DND-41 (cell line): ENCODE measurements around the gene ANXA10.

ENCODE experiments used
- ATAC-seq: fragments of 200-7000 bp; cut with Tn5 transposase; 3 replicates; pipeline ENCODE4 v1.9.1; 2021; ENCODE audit warnings: low read depth; ENCODE audit not compliant: insufficient read depth
- DNase-seq: peaks from one replicate; pipeline ENCODE4 v3.0.0-alpha.2; 2020
- H2AFZ ChIP-seq: 2 replicates; pipeline ENCODE4 v1.6.0; 2012; ENCODE audit warnings: low read depth, low read length
- H3K27ac ChIP-seq: 2 replicates; pipeline ENCODE4 v1.5.1; 2012; ENCODE audit warnings: low read length, inconsistent platforms
- H3K27me3 ChIP-seq: fragments of 200-600 bp; sonication (generic); 2 replicates; pipeline ENCODE4 v1.6.0; 2012; ENCODE audit warnings: low read length, mild to moderate bottlenecking, inconsistent platforms; ENCODE audit not compliant: insufficient read depth, poor library complexity
- H3K36me3 ChIP-seq: 2 replicates; pipeline ENCODE4 v1.5.1; 2012; ENCODE audit warnings: low read length, inconsistent platforms; ENCODE audit not compliant: insufficient read depth
- H3K4me1 ChIP-seq: 2 replicates; pipeline ENCODE4 v1.5.1; 2012; ENCODE audit warnings: mild to moderate bottlenecking, low read length; ENCODE audit not compliant: insufficient read depth
- H3K4me2 ChIP-seq: 2 replicates; pipeline ENCODE4 v1.6.0; 2012; ENCODE audit warnings: mild to moderate bottlenecking, moderate library complexity, low read length, inconsistent platforms; ENCODE audit not compliant: insufficient read depth
- H3K4me3 ChIP-seq, 2 experiments: fragments of 200-600 bp in 1 of 2; shearing (Covaris generic) in 1 of 2; 2 replicates each; pipeline ENCODE4 v1.5.1; 2012 to 2016; ENCODE audit warnings: inconsistent platforms in 2 of 2, low read length in 2 of 2, mild to moderate bottlenecking in 2 of 2, low read depth in 1 of 2, moderate library complexity in 1 of 2
- H3K79me2 ChIP-seq: 2 replicates; pipeline ENCODE4 v1.6.0; 2012; ENCODE audit warnings: low read length, inconsistent platforms; ENCODE audit not compliant: insufficient read depth
- H3K9ac ChIP-seq: 2 replicates; pipeline ENCODE4 v1.6.0; 2012; ENCODE audit warnings: low read depth, mild to moderate bottlenecking, inconsistent platforms, low read length, moderate library complexity
- H3K9me3 ChIP-seq: 2 replicates; pipeline ENCODE4 v1.5.1; 2012; ENCODE audit warnings: low read length, moderate library complexity, mild to moderate bottlenecking, inconsistent platforms; ENCODE audit not compliant: insufficient read depth, severe bottlenecking
- H4K20me1 ChIP-seq: 2 replicates; pipeline ENCODE4 v1.6.0; 2012; ENCODE audit warnings: low read length; ENCODE audit not compliant: insufficient read depth
- CTCF ChIP-seq: IDR thresholded peaks from 2 replicates; pipeline ENCODE4 v1.5.1; 2012; ENCODE audit warnings: borderline replicate concordance, low read length, moderate library complexity, mild to moderate bottlenecking; ENCODE audit not compliant: poor library complexity, severe bottlenecking; ENCODE audit errors: extremely low read depth
- EZH2 ChIP-seq: IDR thresholded peaks from 3 replicates; pipeline ENCODE4 v1.6.1; 2012; ENCODE audit warnings: borderline replicate concordance, low read depth, mild to moderate bottlenecking, moderate library complexity, low read length, inconsistent platforms; ENCODE audit not compliant: severe bottlenecking

The ANXA10 gene

GRCh38 chr4:168218645-168219044 lies 126.3 kb downstream of the ANXA10 start:
- no peak overlapping the region for H3K9ac ChIP-seq
- H3K4me1 ChIP-seq: no peaks in the 10 kb centered on the region
- TF ChIP-seq CTCF (no peak), EZH2 (no peak)
- no peak overlapping the region for H2AFZ ChIP-seq
- H3K4me3 ChIP-seq: no peak overlapping the region
- H3K27me3 ChIP-seq: no peaks in the 10 kb centered on the region
- H3K4me2 ChIP-seq: no peak overlapping the region
- peaks cover 27% of the 10 kb centered on the region; the same call in 1 of the 2 replicates for H3K36me3 ChIP-seq
- no peak for ATAC-seq
- DNase-seq: no peak
- H4K20me1 ChIP-seq: no peaks in the 10 kb centered on the region
- no peak overlapping the region for H3K27ac ChIP-seq
- no peaks in the 10 kb centered on the region for H3K9me3 ChIP-seq
- no peaks in the 10 kb centered on the region for H3K79me2 ChIP-seq

GRCh38 chr4:168220893-168221292 lies 128.6 kb downstream of the ANXA10 start:
- Histone ChIP-seq H3K9ac (no peak overlapping the region), H4K20me1 (no peaks in the 10 kb centered on the region), H3K36me3 (peaks cover 27% of the 10 kb centered on the region; the same call in 1 of the 2 replicates), H2AFZ (no peak overlapping the region), H3K4me1 (no peaks in the 10 kb centered on the region), H3K27ac (no peak overlapping the region), H3K79me2 (no peaks in the 10 kb centered on the region), H3K27me3 (no peaks in the 10 kb centered on the region), H3K9me3 (no peaks in the 10 kb centered on the region), H3K4me3 (no peak overlapping the region), H3K4me2 (no peak overlapping the region)
- DNase-seq: no peak
- TF ChIP-seq EZH2: no peak
- no peak for TF ChIP-seq CTCF
- no peak for ATAC-seq

GRCh38 chr4:168221301-168221700 lies 129.0 kb downstream of the ANXA10 start:
- Histone ChIP-seq H3K79me2 (no peaks in the 10 kb centered on the region), H3K4me1 (no peaks in the 10 kb centered on the region), H4K20me1 (no peaks in the 10 kb centered on the region), H3K36me3 (peaks cover 27% of the 10 kb centered on the region; the same call in 1 of the 2 replicates), H3K4me2 (no peak overlapping the region), H3K4me3 (no peak overlapping the region), H3K27me3 (no peaks in the 10 kb centered on the region), H3K9me3 (no peaks in the 10 kb centered on the region), H3K27ac (no peak overlapping the region), H2AFZ (no peak overlapping the region), H3K9ac (no peak overlapping the region)
- DNase-seq (no peak), ATAC-seq (no peak)
- no peak for TF ChIP-seq EZH2
- TF ChIP-seq CTCF: no peak
